ENCODE measurements around the gene MYO5A.

- no peak for TF ChIP-seq CTCF (IDR thresholded peaks at IDR 0.05)
- TF ChIP-seq, protein P1, sequence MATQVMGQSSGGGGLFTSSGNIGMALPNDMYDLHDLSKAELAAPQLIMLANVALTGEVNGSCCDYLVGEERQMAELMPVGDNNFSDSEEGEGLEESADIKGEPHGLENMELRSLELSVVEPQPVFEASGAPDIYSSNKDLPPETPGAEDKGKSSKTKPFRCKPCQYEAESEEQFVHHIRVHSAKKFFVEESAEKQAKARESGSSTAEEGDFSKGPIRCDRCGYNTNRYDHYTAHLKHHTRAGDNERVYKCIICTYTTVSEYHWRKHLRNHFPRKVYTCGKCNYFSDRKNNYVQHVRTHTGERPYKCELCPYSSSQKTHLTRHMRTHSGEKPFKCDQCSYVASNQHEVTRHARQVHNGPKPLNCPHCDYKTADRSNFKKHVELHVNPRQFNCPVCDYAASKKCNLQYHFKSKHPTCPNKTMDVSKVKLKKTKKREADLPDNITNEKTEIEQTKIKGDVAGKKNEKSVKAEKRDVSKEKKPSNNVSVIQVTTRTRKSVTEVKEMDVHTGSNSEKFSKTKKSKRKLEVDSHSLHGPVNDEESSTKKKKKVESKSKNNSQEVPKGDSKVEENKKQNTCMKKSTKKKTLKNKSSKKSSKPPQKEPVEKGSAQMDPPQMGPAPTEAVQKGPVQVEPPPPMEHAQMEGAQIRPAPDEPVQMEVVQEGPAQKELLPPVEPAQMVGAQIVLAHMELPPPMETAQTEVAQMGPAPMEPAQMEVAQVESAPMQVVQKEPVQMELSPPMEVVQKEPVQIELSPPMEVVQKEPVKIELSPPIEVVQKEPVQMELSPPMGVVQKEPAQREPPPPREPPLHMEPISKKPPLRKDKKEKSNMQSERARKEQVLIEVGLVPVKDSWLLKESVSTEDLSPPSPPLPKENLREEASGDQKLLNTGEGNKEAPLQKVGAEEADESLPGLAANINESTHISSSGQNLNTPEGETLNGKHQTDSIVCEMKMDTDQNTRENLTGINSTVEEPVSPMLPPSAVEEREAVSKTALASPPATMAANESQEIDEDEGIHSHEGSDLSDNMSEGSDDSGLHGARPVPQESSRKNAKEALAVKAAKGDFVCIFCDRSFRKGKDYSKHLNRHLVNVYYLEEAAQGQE (IDR thresholded peaks at IDR 0.05; ENCODE audit: insufficient read depth in 1 of 2, low read depth in 2 of 2, low read length in 1 of 2), result no peak
- no peak for TF ChIP-seq POLR2AphosphoS5 (IDR thresholded peaks at IDR 0.05; ENCODE audit: low read depth, low read length)
These were observed 17.6 kb downstream of the MYO5A start for GRCh38 chr15:52511084-52511483.
